GM23338 (cell line): ENCODE data around the gene ANKIB1.
A peak's percentile ranks its signal among the peaks of the same experiment; 100 is the strongest.

Experiments
- EZH2 ChIP-seq: fragments of 200-600 bp; sonication (generic); IDR thresholded peaks from one replicate; pipeline ENCODE4 v1.8.0; 2017; ENCODE audit warnings: antibody characterized with exemption, mild to moderate bottlenecking, low read depth; ENCODE audit not compliant: unreplicated experiment
- EZH2phosphoT487 ChIP-seq: fragments of 200-600 bp; sonication (generic); IDR thresholded peaks from one replicate; pipeline ENCODE4 v1.8.1; 2018; ENCODE audit warnings: antibody characterized with exemption; ENCODE audit not compliant: unreplicated experiment
- POLR2AphosphoS5 ChIP-seq: IDR thresholded peaks from 2 replicates; pipeline ENCODE4 v1.6.1; 2016; ENCODE audit warnings: antibody characterized with exemption, low read depth
- ZNF114 ChIP-seq: fragments of 250-450 bp; sonication (Bioruptor Pico); IDR thresholded peaks from 2 replicates; pipeline ENCODE4 v1.5.0; 2020; ENCODE audit warnings: mild to moderate bottlenecking, moderate library complexity
- TF ChIP-seq, protein P1 (sequence below): IDR thresholded peaks from one replicate; pipeline ENCODE4 v1.6.1; 2018; ENCODE audit warnings: antibody characterized with exemption; ENCODE audit not compliant: unreplicated experiment
- TF ChIP-seq, protein P2 (sequence below), 2 experiments: fragments of 200-600 bp in 1 of 2; sonication (generic) in 1 of 2; conservative IDR thresholded peaks; 2 replicates each; pipeline versions ENCODE4 v1.5.1 to v1.6.1; 2016 to 2017; ENCODE audit warnings: antibody characterized with exemption in 2 of 2, low read depth in 2 of 2, mild to moderate bottlenecking in 2 of 2, moderate library complexity in 1 of 2

GRCh38 chr7:92404170-92404614 lies 158.4 kb downstream of the ANKIB1 start:
- TF ChIP-seq, protein P1, sequence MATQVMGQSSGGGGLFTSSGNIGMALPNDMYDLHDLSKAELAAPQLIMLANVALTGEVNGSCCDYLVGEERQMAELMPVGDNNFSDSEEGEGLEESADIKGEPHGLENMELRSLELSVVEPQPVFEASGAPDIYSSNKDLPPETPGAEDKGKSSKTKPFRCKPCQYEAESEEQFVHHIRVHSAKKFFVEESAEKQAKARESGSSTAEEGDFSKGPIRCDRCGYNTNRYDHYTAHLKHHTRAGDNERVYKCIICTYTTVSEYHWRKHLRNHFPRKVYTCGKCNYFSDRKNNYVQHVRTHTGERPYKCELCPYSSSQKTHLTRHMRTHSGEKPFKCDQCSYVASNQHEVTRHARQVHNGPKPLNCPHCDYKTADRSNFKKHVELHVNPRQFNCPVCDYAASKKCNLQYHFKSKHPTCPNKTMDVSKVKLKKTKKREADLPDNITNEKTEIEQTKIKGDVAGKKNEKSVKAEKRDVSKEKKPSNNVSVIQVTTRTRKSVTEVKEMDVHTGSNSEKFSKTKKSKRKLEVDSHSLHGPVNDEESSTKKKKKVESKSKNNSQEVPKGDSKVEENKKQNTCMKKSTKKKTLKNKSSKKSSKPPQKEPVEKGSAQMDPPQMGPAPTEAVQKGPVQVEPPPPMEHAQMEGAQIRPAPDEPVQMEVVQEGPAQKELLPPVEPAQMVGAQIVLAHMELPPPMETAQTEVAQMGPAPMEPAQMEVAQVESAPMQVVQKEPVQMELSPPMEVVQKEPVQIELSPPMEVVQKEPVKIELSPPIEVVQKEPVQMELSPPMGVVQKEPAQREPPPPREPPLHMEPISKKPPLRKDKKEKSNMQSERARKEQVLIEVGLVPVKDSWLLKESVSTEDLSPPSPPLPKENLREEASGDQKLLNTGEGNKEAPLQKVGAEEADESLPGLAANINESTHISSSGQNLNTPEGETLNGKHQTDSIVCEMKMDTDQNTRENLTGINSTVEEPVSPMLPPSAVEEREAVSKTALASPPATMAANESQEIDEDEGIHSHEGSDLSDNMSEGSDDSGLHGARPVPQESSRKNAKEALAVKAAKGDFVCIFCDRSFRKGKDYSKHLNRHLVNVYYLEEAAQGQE: no peak
- no peak for TF ChIP-seq ZNF114 (CRISPR knock-in tag)
- no peak for TF ChIP-seq POLR2AphosphoS5
- TF ChIP-seq, protein P2, sequence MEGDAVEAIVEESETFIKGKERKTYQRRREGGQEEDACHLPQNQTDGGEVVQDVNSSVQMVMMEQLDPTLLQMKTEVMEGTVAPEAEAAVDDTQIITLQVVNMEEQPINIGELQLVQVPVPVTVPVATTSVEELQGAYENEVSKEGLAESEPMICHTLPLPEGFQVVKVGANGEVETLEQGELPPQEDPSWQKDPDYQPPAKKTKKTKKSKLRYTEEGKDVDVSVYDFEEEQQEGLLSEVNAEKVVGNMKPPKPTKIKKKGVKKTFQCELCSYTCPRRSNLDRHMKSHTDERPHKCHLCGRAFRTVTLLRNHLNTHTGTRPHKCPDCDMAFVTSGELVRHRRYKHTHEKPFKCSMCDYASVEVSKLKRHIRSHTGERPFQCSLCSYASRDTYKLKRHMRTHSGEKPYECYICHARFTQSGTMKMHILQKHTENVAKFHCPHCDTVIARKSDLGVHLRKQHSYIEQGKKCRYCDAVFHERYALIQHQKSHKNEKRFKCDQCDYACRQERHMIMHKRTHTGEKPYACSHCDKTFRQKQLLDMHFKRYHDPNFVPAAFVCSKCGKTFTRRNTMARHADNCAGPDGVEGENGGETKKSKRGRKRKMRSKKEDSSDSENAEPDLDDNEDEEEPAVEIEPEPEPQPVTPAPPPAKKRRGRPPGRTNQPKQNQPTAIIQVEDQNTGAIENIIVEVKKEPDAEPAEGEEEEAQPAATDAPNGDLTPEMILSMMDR (conservative IDR thresholded peaks at IDR 0.05; ENCODE audit: low read depth in 2 of 2): peak; percentile 49 to 65
- no peak for TF ChIP-seq EZH2
- TF ChIP-seq EZH2phosphoT487: no peak
